WTC11 (cell line): ENCODE measurements around the gene TMTC3. TPM values are rescaled to one million over a fixed set of nuclear protein-coding genes. Genes with fewer than 3 reads are reported as not detected.

Experiments
- ATAC-seq: fragments of 200-7000 bp; cut with Tn5 transposase; 2 replicates; pipeline ENCODE4 v1.10.0; 2021; ENCODE audit warnings: mild to moderate bottlenecking, moderate library complexity
- CTCF ChIA-PET: fragments of 300-600 bp; sonication (Branson Sonifier 250); formaldehyde crosslinking; loops from one replicate; lab custom pipeline; 2021; ENCODE audit warnings: antibody characterized with exemption; lab: Charles Lee
- POLR2A ChIA-PET: fragments of 350-600 bp; sonication (Branson Sonifier 250); formaldehyde crosslinking; loops from one replicate; lab custom pipeline; 2021; ENCODE audit warnings: antibody characterized with exemption; lab: Charles Lee
- DNase-seq: peaks from one replicate; pipeline ENCODE4 v3.0.0; 2021; ENCODE audit warnings: low spot score
- H3K27ac Mint-ChIP-seq: 2 replicates; pipeline ENCODE4 v1.8.0; 2021; ENCODE audit warnings: mixed read lengths
- H3K27me3 Mint-ChIP-seq: 2 replicates; pipeline ENCODE4 v1.8.0; 2021; ENCODE audit warnings: low read depth, mild to moderate bottlenecking, moderate library complexity, mixed read lengths
- H3K36me3 Mint-ChIP-seq: 2 replicates; pipeline ENCODE4 v1.8.0; 2021; ENCODE audit warnings: mixed read lengths
- H3K4me1 Mint-ChIP-seq: 2 replicates; pipeline ENCODE4 v1.8.0; 2022; ENCODE audit warnings: mixed read lengths
- H3K4me3 Mint-ChIP-seq: 2 replicates; pipeline ENCODE4 v1.8.0; 2021; ENCODE audit warnings: mild to moderate bottlenecking, moderate library complexity, mixed read lengths
- H3K9me3 Mint-ChIP-seq: 2 replicates; pipeline ENCODE4 v1.8.0; 2021; ENCODE audit warnings: mixed read lengths
- ATF2 ChIP-seq: sonication (generic); formaldehyde crosslinking; IDR thresholded peaks from 2 replicates; pipeline ENCODE4 v1.8.1; 2022; ENCODE audit warnings: low read depth, missing genetic modification reagents, borderline replicate concordance
- CTCF ChIP-seq: fragments of 200-600 bp; IDR thresholded peaks from 2 replicates; pipeline ENCODE4 v1.8.0; 2022; ENCODE audit warnings: antibody characterized with exemption
- E2F4 ChIP-seq: sonication (generic); formaldehyde crosslinking; IDR thresholded peaks from 2 replicates; pipeline ENCODE4 v1.8.1; 2022; ENCODE audit warnings: low read depth, mild to moderate bottlenecking, moderate library complexity, missing genetic modification reagents, borderline replicate concordance
- GTF2I ChIP-seq: fragments of 250-450 bp; sonication (Bioruptor Pico); conservative IDR thresholded peaks from 2 replicates; pipeline ENCODE4 v1.4.0; 2021; ENCODE audit warnings: mild to moderate bottlenecking
- HMGXB4 ChIP-seq: sonication (generic); formaldehyde crosslinking; IDR thresholded peaks from 2 replicates; pipeline ENCODE4 v1.8.1; 2023; ENCODE audit warnings: mild to moderate bottlenecking, moderate library complexity, missing genetic modification reagents
- MYBL2 ChIP-seq: sonication (generic); formaldehyde crosslinking; IDR thresholded peaks from 2 replicates; pipeline ENCODE4 v1.8.1; 2023; ENCODE audit warnings: mild to moderate bottlenecking, moderate library complexity, missing genetic modification reagents
- NR2C2 ChIP-seq: sonication (generic); formaldehyde crosslinking; IDR thresholded peaks from 2 replicates; pipeline ENCODE4 v1.8.0; 2022; ENCODE audit warnings: mild to moderate bottlenecking, missing genetic modification reagents
- OVOL2 ChIP-seq: fragments of 250-450 bp; sonication (Bioruptor Pico); IDR thresholded peaks from 2 replicates; pipeline ENCODE4 v1.9.0; 2021; ENCODE audit warnings: mild to moderate bottlenecking, borderline replicate concordance
- PREB ChIP-seq: sonication (generic); formaldehyde crosslinking; IDR thresholded peaks from 2 replicates; pipeline ENCODE4 v1.8.1; 2022; ENCODE audit warnings: mild to moderate bottlenecking, missing genetic modification reagents, moderate library complexity, borderline replicate concordance
- PRRX2 ChIP-seq: fragments of 250-450 bp; sonication (Bioruptor Pico); IDR thresholded peaks from 2 replicates; pipeline ENCODE4 v1.8.0; 2021; ENCODE audit warnings: mild to moderate bottlenecking
- SMAD4 ChIP-seq: sonication (generic); formaldehyde crosslinking; IDR thresholded peaks from 2 replicates; pipeline ENCODE4 v1.8.0; 2022; ENCODE audit warnings: mild to moderate bottlenecking, missing genetic modification reagents
- TEAD1 ChIP-seq: sonication (generic); formaldehyde crosslinking; IDR thresholded peaks from 2 replicates; pipeline ENCODE4 v1.8.0; 2022; ENCODE audit warnings: mild to moderate bottlenecking, missing genetic modification reagents
- TEAD4 ChIP-seq: sonication (generic); formaldehyde crosslinking; IDR thresholded peaks from 2 replicates; pipeline ENCODE4 v1.8.0; 2022; ENCODE audit warnings: mild to moderate bottlenecking, missing genetic modification reagents
- USF2 ChIP-seq: sonication (generic); formaldehyde crosslinking; IDR thresholded peaks from 2 replicates; pipeline ENCODE4 v1.8.1; 2023; ENCODE audit warnings: mild to moderate bottlenecking, missing genetic modification reagents, moderate library complexity
- ZNF138 ChIP-seq: sonication (generic); formaldehyde crosslinking; conservative IDR thresholded peaks from 2 replicates; pipeline ENCODE4 v1.8.1; 2022; ENCODE audit warnings: mild to moderate bottlenecking, moderate library complexity, missing genetic modification reagents
- ZNF317 ChIP-seq: sonication (generic); formaldehyde crosslinking; IDR thresholded peaks from 2 replicates; pipeline ENCODE4 v1.8.1; 2023; ENCODE audit warnings: low read depth, mild to moderate bottlenecking, moderate library complexity, missing genetic modification reagents, borderline replicate concordance
- ZNF416 ChIP-seq: fragments of 250-450 bp; sonication (Bioruptor Pico); IDR thresholded peaks from 2 replicates; pipeline ENCODE4 v1.9.0; 2021; ENCODE audit warnings: mild to moderate bottlenecking, inconsistent platforms
- ZNF425 ChIP-seq: fragments of 250-450 bp; sonication (Bioruptor Pico); conservative IDR thresholded peaks from 2 replicates; pipeline ENCODE4 v1.9.0; 2021; ENCODE audit warnings: mild to moderate bottlenecking
- ZNF532 ChIP-seq: fragments of 250-450 bp; sonication (Bioruptor Pico); IDR thresholded peaks from 2 replicates; pipeline ENCODE4 v1.9.0; 2021; ENCODE audit warnings: mild to moderate bottlenecking, borderline replicate concordance
- ZSCAN18 ChIP-seq: fragments of 250-450 bp; sonication (Bioruptor Pico); IDR thresholded peaks from 2 replicates; pipeline ENCODE4 v2.1.2; 2022; ENCODE audit warnings: mild to moderate bottlenecking, moderate library complexity
- total RNA-seq: library from RNA; stranded (reverse); gene quantifications from 3 replicates; pipeline ENCODE4 v1.2.3, GENCODE V29; 2021

TMTC3 gene
- total RNA-seq, 1 experiment from 2014 or later = 38.8 TPM

- ATAC-seq = no peak
- ChIA-PET CTCF (no interaction called here), POLR2A (no interaction called here)
- Mint-ChIP-seq H3K4me3 (no peak overlapping the region), H3K9me3 (peaks cover 9% of the 10 kb centered on the region), H3K36me3 (peaks cover 21% of the 10 kb centered on the region)
- TF ChIP-seq PRRX2 (CRISPR knock-in tag) (no peak), ZSCAN18 (CRISPR knock-in tag) (no peak), ZNF532 (CRISPR knock-in tag) (no peak), GTF2I (CRISPR knock-in tag) (no peak), ZNF317 (no peak), SMAD4 (CRISPR knock-in tag) (no peak), ZNF138 (CRISPR knock-in tag) (no peak), PREB (CRISPR knock-in tag) (no peak), ZNF425 (CRISPR knock-in tag) (no peak), ATF2 (CRISPR knock-in tag) (no peak), NR2C2 (CRISPR knock-in tag) (no peak), USF2 (CRISPR knock-in tag) (no peak), HMGXB4 (no peak), CTCF (no peak), MYBL2 (CRISPR knock-in tag) (no peak), ZNF416 (CRISPR knock-in tag) (no peak), TEAD1 (CRISPR knock-in tag) (no peak), OVOL2 (CRISPR knock-in tag) (no peak), TEAD4 (CRISPR knock-in tag) (no peak), E2F4 (CRISPR knock-in tag) (no peak)
- TF ChIP-seq, all 79 proteins: peak for 0
- no peak for DNase-seq
- H3K4me1 Mint-ChIP-seq = peaks cover 2% of the 10 kb centered on the region; the same call in 1 of the 2 replicates
- no peak overlapping the region for H3K27ac Mint-ChIP-seq
- no peaks in the 10 kb centered on the region for H3K27me3 Mint-ChIP-seq
Measured at GRCh38 chr12:88188180-88188579, 46.1 kb downstream of the TMTC3 start.
